KOPT-K1 (cell line): ENCODE data around the gene CHCHD6.

Source experiments
- H3K27ac ChIP-seq: fragments of 200-600 bp; sonication (generic); 2 replicates; pipeline ENCODE4 v1.5.1; 2016; ENCODE audit warnings: antibody characterized with exemption, mild to moderate bottlenecking, low read depth, low read length; ENCODE audit not compliant: poor library complexity, severe bottlenecking
- H3K36me3 ChIP-seq: fragments of 200-600 bp; sonication (generic); 2 replicates; pipeline ENCODE4 v1.5.1; 2017; ENCODE audit warnings: antibody characterized with exemption, mild to moderate bottlenecking, low read length, moderate library complexity; ENCODE audit not compliant: insufficient read depth
- H3K9me3 ChIP-seq: fragments of 200-600 bp; sonication (generic); 2 replicates; pipeline ENCODE4 v1.5.1; 2017; ENCODE audit warnings: antibody characterized with exemption, low read length, mild to moderate bottlenecking; ENCODE audit not compliant: insufficient read depth, poor library complexity, severe bottlenecking

CHCHD6 gene

GRCh38 chr3:126737527-126737926, 33.5 kb downstream of the CHCHD6 start:
- peaks cover 10% of the 10 kb centered on the region for H3K9me3 ChIP-seq
- H3K27ac ChIP-seq, result no peak overlapping the region
- peaks cover 47% of the 10 kb centered on the region; the same call in 1 of the 2 replicates for H3K36me3 ChIP-seq

- H3K36me3 ChIP-seq, result peaks cover 8% of the 10 kb centered on the region; the same call in 1 of the 2 replicates
- H3K27ac ChIP-seq, result no peak overlapping the region
- H3K9me3 ChIP-seq, result peaks cover 10% of the 10 kb centered on the region
These were observed 38.0 kb downstream of the CHCHD6 start for GRCh38 chr3:126742057-126742456.

GRCh38 chr3:126743350-126743749, 39.3 kb downstream of the CHCHD6 start:
- Histone ChIP-seq H3K9me3 (peaks cover 10% of the 10 kb centered on the region), H3K36me3 (peaks cover 8% of the 10 kb centered on the region; the same call in 1 of the 2 replicates), H3K27ac (no peak overlapping the region)

GRCh38 chr3:126743781-126744180, 39.7 kb downstream of the CHCHD6 start:
- Histone ChIP-seq H3K36me3 (peaks cover 8% of the 10 kb centered on the region; the same call in 1 of the 2 replicates), H3K9me3 (peaks cover 10% of the 10 kb centered on the region), H3K27ac (no peak overlapping the region)

GRCh38 chr3:126745760-126746394, 41.8 kb downstream of the CHCHD6 start:
- no peaks in the 10 kb centered on the region for H3K9me3 ChIP-seq
- H3K36me3 ChIP-seq, result peaks cover 8% of the 10 kb centered on the region; the same call in 1 of the 2 replicates
- H3K27ac ChIP-seq, result no peak overlapping the region

DNA sequence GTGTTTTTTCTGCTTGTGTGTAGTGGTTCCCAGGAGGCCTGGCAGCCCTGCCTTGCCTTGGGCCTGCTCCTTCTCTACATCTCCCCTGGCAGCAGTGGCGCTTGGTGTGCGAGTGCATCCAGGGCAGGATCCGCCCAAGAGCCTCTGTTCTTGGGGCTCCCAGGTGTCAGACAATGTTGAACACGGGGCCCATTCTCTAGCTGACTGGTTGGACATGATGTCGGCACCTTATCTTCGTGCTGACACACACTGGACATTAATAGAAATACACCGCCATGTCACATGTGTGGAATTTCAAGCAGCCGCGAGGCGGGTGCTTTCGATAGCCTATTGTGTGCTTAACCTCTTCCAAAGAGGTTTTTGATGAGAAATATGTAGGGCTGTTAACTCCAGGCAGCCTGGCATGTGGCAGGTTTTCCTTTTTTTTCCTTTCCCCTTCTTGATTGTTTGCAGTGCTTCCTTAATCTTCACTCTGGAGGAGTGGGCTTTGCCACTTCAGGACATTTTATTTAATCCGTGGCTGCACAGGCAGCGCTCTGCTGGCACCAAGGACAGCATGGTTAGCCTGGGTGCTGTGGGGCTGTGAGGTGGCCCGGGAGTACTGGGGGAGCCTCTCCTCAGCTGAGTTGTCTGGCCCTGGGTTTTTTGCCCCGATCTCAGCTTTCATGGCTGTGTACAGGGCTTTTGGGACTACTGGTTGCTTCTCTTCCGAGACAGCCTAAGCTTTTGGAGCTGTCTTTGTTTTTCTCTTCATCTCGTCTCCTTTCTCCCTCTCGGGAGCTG, 42.5 kb downstream of the CHCHD6 start:
- Histone ChIP-seq H3K27ac (no peak overlapping the region), H3K9me3 (no peaks in the 10 kb centered on the region), H3K36me3 (peaks cover 6% of the 10 kb centered on the region; the same call in 1 of the 2 replicates)

DNA sequence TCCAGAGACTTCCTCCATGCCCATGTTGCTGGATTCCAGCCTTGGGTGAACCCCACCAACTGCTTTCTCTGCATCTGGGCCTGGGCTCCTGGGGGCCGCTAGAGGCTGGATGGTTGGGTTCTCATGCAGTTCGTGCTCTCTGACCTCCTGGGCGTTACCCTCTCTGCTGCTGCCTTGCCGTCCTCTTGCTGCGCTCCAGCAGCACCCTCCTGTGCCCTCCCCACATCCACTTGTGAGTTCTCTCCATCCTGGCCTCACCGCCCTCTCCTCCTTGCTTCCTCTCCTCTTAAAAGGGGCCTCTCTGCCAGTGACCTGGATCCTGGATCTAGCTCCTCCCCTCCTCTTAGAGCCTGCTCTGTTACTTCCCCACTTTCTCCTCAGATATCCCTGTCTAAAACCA, 43.7 kb downstream of the CHCHD6 start:
- no peaks in the 10 kb centered on the region for H3K36me3 ChIP-seq
- no peaks in the 10 kb centered on the region for H3K9me3 ChIP-seq
- no peak overlapping the region for H3K27ac ChIP-seq

- Histone ChIP-seq H3K9me3 (no peaks in the 10 kb centered on the region), H3K27ac (no peak overlapping the region), H3K36me3 (no peaks in the 10 kb centered on the region)
These were observed 44.9 kb downstream of the CHCHD6 start for GRCh38 chr3:126748701-126749546.

DNA sequence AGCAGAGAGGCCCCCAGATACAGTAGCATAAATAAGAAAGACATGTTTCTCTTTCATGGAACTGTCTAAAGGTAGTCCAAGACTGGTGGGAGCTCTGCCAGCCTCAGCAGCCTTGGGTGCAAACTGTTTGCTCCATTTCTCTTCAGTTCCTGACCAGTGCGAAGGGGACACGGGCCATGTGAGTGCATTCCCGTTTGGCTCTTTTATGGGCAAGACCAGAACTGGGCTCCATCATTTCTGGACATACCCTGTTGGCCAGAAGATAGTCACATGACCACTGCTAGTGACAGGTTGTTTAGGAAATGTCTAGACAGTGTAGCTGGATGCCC, 45.5 kb downstream of the CHCHD6 start:
- no peak overlapping the region for H3K27ac ChIP-seq
- H3K36me3 ChIP-seq, result no peaks in the 10 kb centered on the region
- H3K9me3 ChIP-seq, result no peaks in the 10 kb centered on the region

- H3K9me3 ChIP-seq, result no peaks in the 10 kb centered on the region
- no peaks in the 10 kb centered on the region for H3K36me3 ChIP-seq
- no peak overlapping the region for H3K27ac ChIP-seq
These were observed 46.1 kb downstream of the CHCHD6 start for GRCh38 chr3:126749931-126750755.

DNA sequence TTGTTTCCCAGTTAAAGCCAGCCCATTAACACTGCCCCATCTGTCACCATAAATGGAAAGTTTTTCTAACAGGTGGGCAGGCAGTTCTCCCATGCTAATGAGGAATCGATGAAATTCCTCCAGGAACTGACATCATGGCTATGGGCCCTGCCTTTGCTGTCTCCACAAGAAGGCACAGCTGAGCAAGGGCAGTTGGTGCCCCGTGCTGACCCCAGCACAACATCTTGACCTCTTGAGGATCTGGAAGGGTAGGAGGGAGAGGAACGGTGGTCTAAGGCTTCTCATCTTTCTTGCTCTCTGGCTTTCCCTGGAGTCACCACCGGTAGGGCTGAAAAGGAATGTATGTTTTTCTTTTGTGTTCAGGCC, 46.7 kb downstream of the CHCHD6 start:
- Histone ChIP-seq H3K27ac (no peak overlapping the region), H3K9me3 (no peaks in the 10 kb centered on the region), H3K36me3 (no peaks in the 10 kb centered on the region)

DNA sequence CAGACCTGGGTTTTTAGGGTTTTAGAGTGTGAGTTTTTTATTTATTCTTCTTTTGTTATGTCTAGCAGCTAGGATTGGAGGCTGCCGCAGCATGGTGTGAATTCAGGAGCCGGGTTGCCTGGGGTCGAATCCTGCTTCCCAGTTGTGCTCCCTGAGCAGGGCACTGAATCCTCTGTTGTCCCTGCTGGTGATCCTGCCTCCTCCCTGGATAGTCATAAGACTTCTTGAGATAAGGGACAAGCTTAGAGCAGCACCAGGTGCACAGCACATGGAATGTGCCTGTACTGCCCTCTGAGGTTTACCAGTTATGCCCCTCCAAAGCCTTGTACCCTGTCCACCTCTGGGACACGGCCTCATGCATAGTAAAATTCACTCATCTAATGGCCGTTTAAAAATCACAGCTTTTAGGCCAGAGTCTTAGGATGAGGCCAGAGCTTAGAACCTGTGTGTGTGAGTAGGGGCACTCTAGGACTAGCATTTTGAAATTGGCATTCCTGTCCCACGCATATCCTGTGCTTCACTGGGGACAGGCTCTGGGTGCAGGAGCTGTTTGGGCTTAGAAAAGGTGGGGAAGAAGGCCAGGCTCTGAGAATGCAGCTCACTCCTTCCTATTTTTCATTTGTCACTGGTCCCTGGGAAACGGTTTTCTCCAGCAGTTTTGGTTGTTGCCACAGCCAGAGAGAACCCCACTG, 47.7 kb downstream of the CHCHD6 start:
- H3K27ac ChIP-seq, result no peak overlapping the region

DNA sequence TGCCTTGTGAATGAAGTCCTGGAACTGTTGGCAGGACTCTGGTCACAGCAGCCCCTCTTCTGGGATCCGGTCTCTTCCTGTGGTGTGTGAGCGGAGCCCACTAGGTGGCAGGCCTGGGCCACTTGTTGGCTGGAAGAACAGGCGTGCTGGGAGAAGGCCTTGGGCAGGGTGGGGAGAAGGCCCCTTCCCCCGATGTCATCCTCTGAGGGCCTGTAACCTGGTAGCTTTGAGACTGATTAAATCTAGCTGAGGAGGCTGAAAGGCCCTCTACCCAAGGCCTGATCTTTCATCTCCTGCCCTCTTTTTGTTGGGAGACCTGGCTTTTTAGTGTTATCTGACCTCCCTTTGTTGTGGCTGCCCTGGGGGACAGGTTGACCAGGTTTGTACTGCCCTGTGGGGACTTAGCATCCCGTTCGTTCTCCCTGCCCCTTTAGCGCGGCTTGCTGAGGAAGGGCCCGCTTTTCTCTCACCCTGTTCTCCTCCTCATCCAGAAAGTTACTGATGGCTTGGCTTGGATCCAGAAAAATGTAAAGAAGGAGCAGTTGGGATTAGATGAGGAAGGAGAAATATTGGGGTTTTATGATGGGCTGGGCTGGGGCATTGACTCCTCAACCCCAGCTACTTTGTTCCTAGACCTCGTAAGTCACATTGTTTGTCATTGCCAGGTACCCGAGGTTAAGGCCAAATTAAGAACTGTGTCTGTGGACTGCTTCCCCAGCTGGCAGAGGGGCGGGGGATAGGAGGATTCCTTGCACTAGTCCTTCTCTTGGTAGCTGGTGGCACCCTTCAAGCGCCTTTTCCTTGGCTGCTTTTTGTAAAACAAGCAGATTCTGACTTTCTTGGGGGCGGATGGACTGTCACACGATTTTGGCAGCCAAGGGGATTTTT, 48.5 kb downstream of the CHCHD6 start:
- H3K36me3 ChIP-seq, result no peaks in the 10 kb centered on the region
- no peak overlapping the region for H3K27ac ChIP-seq
- H3K9me3 ChIP-seq, result no peaks in the 10 kb centered on the region

More for the DNA sequence above, 47.7 kb downstream of the CHCHD6 start:
- Histone ChIP-seq H3K9me3 (no peaks in the 10 kb centered on the region), H3K36me3 (no peaks in the 10 kb centered on the region)
